NK-92 treated with Interleukin-12 subunit alpha and Interleukin-12 subunit beta, amount 100 ng/mL, for 24 hours (cell line): Measurements from ENCODE around the gene CD38.

ENCODE experiments used
- DNase-seq: peaks from one replicate; lab custom pipeline; 2025; lab: John Stamatoyannopoulos, UW

CD38 gene

DNA sequence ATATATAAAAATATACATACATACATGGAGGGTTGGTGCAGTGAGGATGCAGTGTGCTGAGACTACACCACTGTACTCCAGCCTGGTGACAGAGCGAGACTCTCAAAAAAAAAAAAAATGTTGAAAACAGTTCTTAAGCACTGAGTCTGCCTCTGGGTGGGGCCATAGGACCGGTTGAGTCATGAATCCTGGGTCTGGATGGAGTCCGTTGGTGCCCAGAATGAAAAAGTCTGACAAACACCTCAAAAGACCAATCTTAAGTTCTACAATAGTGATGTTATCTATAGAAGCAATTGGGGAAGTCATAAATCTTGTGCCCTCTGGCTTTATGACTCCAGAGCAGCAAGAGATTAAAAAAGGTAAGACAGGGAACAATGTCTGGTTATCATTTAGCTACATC, 90.0 kb downstream of the CD38 start:
- DNase-seq, result no peak

DNA sequence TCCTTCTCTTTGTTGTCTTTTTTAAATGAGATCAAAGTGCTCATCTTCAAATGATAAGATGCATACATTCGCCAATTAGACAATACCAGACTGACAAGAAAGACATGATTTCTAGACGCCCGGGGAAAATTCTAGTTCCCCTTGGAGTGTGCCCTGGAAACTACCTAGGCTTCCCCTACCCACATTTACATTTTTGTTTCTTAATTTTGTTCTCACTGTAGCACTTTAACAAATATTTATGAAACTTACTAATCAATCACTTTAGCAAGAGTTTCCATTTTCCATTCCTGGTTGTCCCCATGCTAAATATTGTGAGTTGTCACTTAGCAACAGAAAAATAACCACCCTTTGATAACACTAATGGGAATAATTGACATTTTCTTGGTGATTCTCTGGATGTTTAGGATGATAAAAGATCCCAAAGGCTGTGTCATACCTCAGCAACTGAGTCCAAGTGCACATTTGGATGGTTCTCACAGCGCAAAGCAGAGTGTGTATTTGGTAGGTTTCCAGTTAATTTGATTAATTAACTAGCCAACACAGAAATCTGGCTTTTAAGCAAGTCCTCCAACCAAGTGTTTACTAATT, 90.8 kb downstream of the CD38 start:
- DNase-seq, result no peak

DNA sequence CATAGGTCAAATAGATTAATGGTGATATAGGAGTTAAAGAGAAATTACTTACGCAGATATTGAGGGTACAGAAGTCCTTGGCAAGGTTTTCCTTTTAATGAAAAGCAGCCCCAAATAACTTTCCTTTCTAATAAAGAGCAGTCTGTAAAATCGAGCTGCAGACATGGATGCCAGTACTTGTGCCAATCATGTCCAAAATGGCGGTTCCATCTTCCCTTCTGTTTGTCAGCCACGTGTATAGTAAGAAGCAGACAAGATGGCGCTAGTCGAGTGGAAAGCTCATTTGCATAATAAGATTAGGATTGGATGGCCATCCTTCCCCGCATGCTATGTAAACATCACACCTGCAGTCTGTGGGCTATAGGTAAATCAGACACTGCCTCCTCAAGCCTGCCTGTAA, 92.0 kb downstream of the CD38 start:
- DNase-seq, result no peak

DNA sequence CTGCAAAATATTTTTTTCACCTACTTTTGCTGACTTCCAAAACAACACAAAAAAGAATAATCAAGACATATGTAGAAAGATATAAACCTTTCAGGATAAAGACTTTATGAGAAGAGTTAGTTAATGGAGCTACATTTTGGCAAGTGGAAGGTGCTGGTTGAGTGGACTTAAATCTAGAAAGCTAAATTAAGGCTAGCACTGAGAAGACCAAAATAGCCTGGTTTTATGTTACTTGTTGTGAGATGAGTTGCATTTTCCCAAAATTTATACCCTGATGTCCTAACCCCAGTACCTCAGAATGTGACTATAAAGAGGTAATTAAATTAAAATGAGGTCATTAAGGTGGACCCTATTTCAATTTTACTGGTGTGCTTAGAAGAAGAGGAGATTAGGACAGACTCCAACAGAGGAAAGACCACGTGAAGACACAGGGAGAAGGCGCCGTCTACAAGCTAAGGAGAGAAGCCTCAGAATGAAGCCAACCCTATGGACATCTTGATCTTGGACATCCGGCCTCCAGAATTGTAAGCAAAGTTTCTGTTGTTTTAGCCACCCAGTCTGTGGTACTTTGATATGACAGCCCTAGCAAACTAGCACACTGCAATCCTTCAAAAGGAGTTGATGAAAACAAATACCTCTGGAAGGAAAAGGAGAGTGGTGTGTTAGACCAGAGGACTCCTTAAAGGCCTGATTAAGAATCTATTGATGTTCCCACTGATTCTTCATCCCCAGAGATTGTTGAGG, 93.0 kb downstream of the CD38 start:
- DNase-seq, result no peak

DNA sequence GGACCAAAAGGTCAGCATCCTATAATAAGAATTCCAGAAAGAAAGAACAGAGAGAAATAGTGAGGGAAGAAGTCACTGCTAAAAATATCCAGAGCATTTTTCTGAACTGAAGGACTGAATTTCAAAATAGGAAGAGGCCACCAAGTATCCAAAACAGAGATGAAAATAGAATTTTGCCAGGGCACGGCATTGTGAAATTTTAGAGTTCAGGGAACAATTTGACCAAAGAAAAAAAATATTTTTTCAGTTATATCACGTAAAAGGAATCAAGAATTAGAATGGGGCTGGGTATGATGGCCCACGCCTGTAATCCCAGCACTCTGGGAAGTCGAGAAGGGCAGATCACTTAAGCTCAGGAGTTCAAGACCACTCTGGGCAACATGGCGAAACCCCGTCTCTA, 95.0 kb downstream of the CD38 start:
- DNase-seq, result no peak

DNA sequence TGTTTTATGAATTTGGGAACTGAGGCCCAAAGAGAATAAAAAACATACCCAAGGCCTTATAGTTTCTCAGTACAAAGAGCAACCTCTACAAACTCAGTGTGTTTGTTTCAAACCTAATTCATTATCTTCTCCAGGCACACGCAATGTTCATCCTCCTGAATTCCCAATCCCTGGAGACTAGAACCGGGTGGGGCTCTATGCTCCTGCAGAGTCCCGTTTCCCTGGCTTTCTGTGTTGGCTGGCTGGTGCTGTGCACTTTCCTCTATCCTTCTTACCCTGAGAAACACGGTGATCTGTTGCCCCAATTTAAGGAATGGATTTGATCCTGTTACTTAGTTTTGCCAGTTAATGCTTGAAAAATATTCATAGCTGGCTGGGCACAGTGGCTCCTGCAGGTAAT, 96.5 kb downstream of the CD38 start:
- no peak for DNase-seq

DNA sequence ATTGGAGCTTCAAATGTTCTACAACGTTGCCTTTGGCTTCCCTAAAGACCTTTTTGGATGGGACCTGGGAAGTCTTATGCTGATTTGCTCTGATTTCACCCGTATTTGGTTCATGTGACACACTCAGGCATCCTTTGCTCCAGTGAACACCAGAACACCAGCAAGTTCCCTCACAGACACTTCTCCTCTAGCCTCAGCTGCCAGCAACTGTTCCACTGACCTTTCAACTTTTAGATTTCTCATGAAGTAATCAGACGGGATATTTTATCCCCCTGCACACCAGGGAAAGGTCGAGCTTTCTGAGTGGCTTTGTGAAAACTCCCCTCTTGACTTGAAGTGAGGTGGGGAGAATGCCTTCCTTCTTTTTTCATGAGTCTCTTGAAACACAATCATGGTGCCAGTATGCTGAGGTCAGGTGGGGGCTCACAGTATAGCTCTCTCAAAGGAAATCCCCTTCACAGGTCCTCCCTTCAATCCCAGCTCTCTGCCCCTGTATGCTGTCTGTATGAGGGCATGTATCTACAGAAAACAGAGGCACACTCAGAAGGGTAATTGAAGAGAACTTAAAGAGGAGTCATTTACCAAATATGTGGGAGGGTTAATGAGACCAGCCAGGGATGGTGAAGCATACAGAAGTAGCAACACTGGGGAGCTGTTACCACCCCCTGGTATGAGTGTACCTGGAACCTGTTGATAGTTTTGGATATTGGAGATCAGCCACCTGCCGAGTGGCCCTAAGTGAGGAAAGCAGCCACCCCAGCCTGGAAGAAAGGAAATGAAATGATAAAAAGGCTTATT, 97.7 kb downstream of the CD38 start:
- DNase-seq, result no peak

DNA sequence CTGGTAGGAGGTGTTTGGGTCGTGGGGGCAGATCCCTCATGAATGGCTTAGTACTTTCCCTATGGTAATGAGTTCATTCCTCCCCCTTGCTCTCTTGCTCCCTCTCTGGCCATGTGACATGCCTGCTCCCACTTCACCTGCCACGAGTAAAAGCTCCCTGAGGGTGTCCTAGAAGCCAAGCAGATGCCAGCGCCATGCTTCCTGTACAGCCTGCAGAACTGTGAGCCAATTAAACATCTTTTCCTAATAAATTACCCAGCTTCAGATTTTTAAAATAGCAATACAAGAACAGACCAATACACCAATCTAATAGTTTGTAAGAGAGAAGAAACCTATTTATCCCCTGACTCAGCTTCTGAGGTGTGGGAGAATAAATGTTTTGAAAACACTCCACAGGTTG, 99.9 kb downstream of the CD38 start:
- no peak for DNase-seq

DNA sequence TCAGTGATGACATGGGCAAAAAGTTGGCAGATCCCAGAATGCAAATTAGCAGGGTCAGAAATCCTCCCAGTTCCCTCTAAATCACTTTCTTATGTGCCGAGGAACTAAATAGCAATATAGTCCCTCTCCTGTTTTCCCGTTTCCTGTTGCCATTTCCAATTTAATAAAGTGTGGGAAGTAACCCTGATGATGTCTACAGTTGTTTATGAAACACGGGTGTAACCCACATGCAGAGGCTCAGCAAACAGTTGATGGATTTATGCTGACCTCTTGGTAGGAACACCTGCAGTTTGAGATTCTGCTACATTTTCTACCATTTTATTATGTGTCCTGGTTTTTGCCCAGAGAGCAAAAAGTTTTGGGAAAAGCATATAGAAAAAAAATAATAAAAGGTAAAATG, 103.7 kb downstream of the CD38 start:
- no peak for DNase-seq

DNA sequence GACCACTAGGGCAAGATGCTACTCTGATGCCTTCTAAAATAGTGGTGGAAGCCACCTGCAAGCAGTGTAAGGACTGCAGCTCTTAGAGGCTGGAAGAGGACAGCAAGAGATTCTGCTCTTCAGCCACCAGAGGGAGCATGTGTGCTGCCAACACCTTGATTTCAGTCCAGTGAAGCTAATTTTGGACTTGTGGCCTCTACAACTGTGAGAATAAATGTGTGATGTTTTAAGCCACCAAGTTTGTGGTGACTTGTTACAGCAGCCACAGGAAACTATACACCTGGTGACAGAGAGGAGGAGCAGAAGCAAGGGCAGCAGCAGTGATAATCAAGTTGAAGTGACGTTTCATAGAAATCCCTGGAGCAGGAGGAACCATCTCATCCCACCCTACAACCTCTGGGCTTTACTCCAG, 104.6 kb downstream of the CD38 start:
- peak; percentile 17 for DNase-seq

DNA sequence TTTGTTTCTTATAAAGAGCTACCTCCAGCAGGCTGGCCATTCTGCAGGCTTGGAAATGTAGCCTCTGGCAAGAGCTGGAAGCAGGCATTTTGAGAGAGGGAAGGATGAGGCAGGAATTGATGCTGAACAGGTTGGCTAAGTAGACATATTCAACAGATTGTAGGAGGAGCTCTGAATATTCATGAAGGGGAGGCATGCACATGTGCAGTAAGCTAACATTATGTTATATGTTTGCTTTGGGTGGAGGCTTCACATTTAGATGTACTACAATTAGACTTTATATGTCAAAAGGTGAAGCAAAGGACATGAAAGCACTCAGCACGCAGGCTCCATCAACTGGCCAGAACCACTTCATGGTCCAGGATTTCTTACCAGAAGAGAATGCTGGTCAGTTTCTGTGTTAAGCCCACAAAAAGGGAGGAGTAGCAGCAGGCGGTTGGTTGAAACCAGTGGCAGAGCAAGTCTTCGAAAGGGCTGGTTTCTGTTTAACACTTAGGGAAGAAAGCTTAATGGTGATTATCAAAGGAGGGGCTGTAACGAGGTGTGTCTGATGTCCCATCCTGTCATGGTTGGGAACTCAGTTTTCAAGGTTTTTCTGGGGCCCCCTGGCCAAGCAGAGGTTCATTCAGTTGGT, 105.6 kb downstream of the CD38 start:
- DNase-seq, result no peak

DNA sequence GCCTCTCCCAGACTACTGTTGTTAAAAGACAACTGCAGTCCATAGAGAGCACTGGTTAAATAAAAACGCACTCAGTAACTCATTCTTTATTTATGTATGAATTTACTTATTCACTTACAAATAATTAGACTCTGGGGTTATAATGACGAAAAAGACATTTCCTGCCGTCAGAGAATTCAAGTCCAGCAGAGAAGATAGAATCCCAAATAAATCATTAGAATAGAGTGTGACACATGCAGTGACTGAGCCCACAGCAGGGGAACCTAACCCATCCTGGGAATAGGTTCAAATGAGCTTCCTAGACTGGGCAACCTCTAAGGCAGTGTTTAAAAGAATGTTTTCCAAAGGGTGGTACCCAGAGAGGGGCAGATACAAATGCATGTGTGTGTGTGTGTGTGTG, 106.5 kb downstream of the CD38 start:
- DNase-seq, result no peak

DNA sequence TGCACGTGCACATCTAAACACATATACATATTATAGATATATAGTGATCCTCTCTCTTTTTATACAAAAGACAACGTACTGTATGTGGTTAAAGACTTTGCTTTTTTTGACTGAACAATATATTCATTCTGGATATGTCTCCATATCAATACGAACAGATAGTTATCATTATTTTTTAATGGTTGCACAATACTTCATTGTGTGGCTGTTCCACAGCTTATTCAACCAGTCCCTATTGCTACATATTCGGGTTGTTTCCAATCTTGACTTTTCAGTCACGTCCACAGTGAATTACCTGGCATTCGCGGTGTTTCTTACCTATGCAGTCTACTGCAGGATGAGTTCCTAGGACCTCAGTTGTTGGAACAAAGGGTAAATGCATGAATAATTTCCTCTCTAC, 107.3 kb downstream of the CD38 start:
- no peak for DNase-seq

DNA sequence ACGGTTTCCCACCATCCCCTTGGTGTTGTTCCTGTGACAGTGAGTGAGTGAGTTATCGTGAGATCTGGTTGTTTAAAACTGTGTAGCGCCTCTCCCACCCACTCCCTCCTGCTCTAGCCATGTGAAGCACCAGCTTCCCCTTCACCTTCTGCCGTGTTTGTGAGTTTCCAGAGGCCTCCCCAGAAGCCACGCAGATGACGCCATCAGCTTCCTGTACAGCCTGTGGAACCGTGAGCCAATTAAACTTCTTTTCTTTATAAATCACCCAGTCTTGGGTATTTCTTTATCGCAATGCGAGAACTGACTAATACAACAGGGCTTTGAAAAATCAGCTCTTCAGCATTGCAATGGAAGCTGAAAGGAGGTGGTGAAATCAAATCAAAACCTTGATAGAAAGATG, 110.4 kb downstream of the CD38 start:
- DNase-seq, result no peak

DNA sequence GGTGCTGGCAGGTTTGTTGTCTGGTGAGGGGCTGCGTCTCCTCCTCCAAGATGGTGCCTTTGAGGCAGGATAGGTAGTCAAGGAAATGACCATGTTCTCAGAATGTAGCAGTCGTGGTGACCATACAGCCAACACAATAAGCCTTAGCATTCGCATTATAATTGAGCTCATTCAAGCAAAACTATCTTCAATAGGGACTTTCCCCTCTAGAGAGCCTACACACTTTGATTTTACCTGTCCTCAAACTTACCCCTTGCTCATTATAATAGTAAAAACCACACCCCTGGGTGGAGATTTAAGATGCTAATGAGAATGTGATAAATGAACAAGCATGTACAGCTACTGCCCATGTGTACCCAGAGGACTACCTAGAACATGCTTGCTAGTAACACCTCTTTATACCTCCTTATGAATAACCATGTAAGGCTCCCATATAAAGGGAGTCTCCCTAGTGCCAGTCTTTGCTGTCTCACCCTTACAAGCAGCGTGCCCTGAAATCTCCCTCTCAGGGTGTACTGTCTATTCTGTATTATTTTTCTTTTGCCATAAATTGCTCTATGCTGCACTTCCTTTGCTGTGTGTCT, 112.2 kb downstream of the CD38 start:
- no peak for DNase-seq

DNA sequence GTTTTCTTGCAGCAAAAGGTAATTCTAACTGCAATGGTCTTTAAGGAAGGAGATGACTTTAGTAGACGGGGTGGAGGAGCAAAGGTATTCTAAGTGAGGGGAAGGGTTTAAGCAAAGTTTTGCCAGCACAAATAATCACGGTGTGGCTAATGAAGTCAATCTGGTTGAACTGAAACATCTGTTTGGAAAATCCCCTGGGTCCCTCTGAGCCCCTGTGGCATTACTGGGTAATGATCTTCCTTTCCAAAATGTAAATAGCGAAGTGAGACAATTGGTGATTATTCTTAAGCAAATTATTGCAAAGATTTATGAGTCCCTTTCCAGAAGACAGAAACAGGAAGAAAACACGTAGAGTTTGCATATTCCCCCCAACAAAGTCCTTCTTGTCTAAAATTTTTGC, 113.2 kb downstream of the CD38 start:
- no peak for DNase-seq

DNA sequence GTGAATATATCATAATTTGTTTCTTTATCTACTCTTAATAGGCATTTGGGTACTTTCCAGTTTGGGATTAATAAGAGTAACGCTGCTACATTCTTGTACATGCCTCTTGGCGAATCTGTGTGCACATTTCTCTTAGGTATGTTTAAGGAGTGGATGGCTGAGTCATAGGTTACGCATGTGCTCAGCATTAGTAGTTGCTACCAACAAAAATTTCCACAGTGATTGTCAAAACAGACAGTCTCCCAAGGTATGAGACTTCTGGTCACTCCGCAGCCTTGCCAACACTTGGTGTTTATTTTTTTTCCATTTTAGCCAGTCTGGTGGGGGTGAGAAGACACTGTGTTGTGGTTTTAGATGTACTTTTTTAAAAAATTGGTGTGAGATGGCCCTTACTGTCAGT, 115.8 kb downstream of the CD38 start:
- no peak for DNase-seq

DNA sequence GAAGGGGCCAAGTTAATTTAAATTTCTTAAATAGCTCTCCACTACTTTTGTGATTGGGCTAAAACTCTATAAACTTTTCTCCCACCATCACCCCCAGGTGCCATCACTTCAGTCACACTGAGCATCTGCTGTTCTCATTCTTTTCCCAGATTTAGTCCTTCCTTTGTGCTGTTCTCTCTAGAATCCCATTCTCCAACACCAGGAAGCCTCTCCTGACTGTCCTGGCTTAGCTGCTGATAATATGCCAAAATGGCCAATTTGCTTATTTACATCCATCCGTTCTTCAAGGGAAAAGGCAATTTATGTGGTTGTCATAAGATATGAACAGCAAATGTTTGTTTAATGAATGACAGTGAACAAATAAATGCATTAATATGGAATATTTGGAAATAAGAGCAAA, 116.3 kb downstream of the CD38 start:
- DNase-seq, result no peak

DNA sequence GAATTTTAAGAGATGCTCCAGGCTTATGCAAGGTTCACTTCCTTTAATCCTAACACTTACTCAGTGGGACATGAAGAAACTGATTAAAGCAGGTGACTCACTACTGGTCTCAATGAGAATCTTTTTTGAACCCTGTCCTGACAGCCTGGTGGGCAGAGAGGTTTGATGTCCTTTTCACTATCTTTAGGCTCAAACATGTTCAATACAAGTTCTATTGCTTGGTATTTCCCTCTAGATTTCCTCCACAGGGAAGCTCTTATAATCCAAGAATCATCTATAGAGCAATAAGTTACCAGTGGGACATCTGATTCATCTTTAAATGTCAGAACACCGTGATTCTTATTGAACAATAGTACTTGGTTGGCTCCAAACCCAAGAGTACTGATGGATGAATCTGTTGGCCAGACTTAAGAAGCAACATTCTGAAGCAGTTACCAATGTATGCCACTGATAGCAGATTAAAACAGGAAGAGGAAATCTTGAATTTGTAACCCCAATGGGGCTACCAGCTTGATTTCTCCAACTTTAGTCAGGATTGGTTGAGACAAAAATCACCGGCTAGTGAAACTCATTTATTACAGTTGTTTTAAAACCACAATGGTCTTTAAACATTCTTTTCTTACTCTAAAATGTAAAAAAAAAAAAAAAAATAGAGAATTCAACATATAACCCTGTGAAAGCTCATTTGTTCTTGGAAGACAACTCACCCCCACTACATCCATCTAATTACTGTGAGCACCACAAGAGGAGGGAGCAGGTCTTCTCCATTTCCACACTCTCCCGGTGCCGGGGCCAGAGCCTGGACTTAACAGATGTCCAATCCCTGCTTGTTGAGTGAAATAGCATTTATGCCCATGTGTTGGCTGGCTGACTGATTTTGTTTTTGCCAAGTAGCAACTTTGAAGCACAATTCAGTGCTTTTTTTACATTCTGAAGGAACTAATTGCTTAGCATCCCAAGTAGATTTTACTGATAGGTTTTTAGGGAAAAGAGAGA, 117.1 kb downstream of the CD38 start:
- DNase-seq, result no peak

DNA sequence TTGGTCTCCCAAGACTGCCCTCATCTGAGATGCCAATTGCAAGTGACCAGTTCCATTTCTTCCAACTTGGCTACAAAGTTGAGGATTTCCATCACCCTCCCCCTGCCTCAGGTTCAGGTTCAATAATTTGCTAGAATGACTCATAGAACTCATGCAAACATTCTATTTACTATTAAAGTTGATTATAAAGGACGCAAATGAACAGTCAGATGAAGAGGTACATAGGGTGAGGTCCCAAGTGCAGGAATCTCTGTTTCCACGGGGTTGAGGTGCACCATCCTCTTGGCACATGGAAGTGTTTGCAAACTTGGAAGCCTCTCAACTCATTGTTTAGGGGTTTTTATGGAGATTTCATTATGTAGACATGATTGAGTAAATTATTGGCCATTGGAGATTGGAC, 119.4 kb downstream of the CD38 start:
- no peak for DNase-seq

DNA sequence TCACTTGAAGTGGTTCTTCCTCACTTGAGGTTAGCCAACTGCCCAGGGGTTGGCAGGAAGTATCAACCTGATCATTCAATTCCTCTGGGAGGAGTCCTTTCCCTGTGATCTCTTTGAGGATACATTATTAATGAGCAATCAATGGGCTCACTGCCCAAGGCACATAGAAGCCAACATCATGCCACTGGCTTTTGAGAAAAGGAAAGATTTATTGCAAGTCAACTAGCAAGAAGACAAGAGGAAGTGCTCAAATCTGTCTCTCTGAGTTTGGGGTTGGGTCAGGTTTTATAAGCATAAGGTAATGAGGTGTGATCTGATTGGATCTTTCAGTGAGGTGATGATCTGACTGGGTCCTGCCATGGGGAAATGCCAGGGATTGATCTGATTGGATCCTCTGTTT, 120.8 kb downstream of the CD38 start:
- no peak for DNase-seq
